NCI-H2081 (cell line): ENCODE results near the gene ITGA7.

Source experiments
- DNase-seq, 2 experiments: peaks; one replicate each; lab custom pipeline; 2025; lab: John Stamatoyannopoulos, UW

ITGA7 gene

DNA sequence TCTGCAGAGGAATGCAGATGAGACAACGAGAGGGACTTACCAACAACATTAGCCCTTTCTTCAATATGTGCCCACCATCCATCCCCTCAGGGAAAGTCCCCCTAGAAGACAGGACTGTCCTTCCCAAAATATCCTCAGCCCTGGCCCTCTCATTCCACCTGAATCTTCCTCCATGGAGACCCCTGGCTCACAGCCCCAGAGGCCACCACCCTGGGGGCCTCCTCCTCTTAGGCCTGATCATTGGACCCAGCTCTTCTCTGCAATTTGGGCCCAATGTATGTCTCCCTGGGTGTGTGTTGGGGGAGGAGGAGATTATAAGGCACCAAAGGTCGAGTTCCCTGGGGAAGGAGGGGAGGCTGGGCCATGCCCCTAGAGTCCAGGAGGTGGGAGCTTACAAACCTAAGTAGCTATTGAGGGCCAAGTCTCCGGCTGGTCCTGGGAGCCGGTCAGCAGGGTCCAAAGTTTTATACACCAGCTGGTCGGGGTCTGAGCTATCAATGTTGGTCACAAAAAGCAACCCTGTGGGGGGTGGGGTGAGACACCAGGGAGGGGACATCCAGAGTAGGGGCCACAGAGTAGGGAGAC lies 8.1 kb downstream of the ITGA7 start:
- no peak for DNase-seq

DNA sequence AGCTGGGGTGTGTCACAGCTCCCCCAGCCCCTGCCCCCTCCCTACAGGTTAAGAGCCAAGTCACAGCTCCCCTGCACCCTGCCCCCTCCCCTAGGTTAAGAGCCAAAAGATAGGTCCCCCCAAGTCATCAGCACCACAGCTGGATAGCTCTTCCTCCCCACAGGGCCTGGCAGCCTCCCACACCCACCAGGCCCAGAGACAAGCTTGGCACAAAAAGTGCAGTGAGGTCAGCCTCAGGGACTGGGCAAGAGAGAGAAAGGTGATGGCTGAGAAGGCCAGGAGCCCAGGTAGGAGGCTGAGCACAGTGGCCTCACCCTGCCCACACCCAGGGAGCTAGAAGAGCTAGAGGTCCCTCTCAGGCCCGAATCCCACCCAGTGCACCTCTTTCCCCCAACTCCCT lies 8.7 kb downstream of the ITGA7 start:
- DNase-seq, result no peak

DNA sequence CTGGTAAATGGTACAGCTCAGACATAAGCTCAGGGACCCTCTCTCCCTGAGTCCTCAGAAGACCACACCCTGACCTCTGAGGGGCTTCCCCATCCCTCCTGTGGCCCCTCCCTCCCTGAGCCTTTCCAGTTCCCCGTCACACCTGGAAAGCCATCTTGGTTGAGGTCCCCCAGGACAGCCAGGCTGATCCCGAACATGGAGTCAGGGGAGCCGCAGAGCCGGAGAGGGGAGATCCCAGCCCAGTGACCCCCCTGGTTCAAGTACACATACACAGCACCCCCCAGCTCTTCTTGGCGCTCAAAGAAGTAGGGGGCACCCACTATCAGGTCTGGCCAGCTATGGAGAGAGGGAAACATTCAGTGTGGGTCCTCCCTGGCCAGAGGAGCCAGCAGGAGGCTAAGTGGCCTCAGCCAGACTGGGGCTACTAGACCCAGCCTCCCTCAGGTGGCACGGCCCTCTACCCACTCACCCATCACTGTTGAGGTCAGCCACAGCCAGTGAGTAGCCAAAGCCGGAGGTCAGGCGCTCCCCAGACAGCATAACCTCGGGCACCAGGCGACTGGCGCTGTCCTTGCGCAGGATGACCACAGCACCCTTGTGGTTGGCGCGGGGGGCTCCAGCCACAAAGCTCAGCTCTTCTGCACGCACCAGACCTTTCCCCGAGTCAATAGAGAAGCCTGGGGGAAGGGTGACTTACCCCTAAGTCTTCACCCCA lies 9.3 kb downstream of the ITGA7 start:
- no peak for DNase-seq

DNA sequence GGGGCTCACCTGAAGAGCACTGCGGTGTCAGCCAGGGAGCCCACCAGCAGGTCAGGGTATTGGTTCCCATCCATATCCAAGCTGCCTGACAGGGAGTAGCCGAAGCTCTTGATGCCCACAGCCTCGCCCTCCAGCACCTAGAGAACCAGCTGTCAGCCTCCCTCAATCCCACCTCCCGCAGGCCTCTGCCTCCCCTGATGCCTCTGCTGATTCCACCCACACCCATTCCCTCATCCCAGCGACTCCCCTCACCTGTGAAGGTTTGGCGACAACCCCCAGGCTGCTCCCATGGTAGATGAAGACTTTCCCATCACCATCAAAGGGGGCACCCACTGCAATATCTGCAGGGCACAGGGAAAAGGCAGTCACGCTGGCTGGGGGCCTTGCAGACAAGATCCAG lies 10.0 kb downstream of the ITGA7 start:
- DNase-seq, result no peak

DNA sequence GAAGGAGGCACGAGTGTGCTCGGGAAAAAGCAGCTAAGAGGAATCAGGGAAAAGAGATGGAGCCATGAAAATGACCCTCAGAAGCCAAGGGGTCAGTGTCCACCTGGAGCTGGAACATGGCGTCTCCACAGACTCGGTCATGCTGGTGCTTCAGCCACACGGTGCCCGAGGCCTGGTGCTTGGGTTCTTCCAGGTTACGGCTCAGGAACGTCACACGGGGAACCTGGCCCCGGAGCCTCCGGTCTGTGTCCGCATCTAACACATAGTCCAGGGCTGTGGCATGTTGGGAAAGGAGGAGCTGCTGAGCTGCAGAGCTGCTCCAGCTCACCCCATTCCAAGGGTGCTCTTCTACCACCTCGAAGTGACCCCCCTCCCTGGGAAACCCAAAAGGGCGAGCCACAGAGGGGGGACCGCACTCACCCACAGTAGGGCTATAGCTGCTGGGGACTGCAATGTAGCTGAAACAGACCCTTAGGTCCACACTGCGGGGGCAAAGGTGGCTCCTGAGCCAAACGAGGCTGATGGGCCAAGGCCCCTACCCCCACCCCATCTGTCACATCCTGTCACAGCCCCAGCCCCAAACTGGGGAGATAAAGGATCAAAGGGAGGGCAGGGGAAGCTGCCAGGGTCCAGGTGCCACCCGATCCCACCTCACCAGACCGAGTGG lies 10.8 kb downstream of the ITGA7 start:
- DNase-seq, result no peak

DNA sequence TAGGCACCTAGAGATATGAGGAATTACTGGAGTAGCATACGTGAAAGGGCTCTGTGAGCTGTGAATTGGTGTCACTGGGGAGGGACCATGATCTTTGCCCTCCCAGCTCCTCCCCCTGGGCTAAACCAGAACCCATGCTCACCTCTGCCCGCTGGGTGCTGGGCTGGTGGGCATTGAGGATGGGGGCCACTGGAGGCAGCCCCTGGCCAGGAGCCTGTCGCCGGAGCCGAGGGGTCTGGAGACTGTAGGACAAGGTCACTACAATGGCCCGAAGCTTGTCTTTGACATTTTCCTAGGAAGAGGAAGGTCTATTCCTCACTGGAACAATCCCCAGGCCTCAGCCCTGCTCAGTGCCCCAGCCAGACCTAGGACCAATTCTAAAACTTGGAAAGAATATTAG lies 11.6 kb downstream of the ITGA7 start:
- no peak for DNase-seq

DNA sequence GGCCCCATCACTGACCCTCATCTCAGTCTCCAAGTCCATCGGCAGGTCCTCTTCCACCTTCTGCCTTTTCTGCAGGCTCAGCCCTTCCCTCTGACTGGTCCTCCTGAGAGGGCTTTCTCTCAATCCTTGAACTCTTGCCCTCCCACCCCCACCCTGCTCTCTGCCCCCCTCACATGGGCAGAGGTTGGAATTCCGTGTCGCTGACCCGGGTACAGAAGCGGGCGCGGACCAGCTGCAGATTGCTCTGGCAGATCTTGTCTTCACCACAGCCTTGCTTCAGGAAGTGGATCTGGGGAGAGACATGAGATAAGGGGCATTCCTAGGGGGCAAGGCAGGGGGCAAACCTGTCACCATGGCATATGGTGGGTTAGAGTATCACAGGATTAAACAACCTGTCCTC lies 12.4 kb downstream of the ITGA7 start:
- DNase-seq, result no peak

DNA sequence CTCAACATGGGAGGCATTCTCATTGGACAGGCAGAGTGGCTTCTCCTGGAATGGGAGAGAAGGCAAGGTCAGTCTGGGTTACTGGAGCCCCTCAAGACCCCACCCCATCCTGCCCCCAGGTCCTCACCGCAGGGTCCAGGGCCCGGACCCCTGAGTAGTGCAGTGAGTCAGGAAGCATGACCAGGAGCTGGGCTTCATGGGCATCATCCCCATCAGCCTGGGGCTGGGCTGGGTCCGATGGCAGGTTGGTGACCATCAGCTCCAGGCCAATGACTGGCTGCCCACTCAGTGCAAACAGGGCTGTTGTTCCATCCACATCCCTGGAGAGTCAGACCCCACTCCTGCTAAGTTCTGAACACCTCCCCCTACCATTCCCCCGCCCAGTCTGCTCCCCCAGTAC lies 13.1 kb downstream of the ITGA7 start:
- no peak for DNase-seq

DNA sequence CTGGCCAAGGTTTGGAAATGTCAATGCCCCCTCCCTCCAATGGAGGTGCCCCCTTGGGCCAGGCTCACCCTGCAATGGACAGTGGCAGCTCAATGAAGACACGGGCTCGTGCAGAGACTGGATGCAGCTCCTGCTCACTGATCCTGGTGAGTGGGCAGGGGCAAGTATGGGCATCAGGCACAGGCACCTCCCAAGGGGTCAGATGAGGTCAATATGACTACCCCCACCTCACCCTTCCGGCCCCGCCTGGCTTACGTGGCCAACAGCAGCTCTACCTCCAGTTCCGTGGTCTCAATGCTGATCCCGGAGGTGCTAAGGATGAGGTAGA lies 13.6 kb downstream of the ITGA7 start:
- no peak for DNase-seq

DNA sequence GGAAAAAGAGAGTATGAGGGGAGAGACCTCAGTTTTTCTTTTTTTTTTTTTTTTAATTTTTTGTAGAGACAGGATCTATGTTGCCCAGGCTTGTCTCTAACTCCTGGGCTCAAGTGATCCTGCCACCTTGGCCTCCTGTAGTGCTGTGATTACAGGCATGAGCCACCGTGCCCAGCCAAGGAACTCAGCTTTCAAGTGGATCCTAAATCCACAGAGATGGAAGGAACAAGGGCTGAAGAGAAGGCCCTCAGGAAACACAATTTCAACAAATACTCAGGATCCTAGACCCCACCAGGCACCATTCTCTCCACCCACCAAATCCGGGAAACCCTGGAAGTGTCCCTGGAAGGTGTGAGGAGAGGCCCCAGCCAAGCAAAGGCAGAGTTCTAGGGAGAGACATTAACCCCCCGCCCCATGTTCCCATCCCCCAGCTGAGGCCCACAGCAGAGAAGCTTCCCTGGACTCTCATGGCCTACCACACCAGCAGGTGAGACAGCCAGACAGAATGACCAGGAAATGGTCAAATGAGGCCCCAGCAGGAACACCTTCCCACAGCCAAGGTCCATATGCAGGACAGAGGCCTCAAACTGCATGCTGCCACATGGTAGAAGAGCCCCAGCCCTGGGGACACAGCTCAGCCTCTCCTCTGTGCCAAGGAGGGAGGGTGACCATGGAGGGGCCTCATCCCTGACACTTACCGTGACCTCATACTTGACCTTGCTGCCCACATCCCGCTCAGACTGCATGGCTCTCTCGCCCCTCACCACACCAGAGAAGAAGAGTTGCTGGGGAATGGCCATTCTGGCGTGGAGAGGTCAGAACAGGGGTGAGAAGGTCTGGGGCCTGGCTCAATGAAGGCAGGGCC lies 14.1 kb downstream of the ITGA7 start:
- DNase-seq, result no peak

DNA sequence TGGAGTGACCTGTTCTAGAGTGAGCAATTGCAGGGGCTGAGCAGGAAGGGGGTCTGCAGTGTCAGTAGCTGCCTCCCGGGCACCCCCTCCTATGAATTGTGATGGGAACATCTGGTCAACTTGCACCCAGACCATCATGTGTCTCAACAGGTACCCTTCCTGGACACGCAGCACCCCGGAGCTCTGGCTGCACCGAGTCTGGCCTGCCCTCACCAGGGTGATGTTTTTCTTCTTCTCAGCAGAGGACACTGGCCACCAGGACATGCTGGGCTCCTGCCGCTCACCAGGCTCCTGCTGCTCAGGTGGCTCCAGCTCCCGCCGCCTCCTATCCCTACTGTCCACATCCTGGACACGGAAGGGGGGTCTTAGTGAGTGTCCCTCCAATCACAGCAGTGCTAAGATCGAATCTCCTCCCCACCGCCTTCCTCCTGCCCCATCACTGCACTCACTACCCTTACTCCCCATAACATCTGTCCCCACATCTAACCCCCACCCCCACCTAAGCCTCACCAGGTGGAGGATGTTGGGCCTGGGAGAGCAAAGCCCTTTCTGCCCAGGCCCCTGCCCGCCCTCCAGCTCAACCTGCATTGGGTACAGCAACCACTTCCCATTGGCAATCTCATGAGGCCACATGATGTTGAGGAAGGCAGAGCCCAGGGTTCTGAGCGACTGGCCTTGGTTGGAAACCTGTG lies 14.9 kb downstream of the ITGA7 start:
- DNase-seq, result no peak

DNA sequence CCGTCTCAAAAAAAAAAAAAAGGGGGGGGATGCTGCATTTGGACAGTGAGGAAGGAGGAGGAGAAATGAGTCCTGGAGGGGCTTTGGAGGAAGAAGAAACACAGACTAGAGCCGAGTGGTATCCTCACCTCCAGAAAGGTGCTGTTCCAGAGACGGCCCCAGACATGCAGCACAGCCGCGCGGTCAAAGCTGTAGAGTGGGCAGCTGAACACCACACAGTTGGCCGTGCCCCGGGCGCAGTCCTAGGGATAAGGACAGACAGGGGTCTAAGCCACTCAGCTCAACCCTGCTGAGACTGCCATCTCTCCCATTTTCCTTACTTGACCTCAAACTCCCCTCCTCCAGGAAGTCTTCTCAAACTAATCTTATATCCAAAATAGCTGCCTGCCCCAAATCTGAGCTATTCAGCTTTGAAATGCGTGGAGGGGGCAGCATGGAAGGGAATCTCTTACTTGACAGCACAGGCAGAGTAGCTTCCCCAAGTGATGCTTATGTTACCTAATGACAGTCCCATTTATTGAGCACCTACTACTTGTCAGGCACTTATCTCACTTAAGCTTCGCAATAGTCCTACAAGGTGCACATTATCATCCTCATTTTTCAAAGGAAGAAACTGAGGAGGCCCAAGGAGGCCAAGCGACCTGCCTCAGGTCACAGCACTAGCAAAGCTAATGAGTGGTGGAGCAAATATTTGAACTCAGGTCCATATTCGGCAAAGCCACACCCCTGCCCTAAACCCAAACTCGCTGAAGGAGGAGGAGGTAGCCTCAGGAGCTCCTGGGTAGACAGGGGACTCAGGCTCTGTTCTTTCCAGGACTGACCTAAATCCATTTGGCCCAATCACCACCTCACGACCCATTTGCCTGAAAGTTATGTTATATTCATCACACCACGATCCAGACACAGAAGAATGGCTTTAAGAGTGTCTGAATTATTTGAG lies 18.7 kb downstream of the ITGA7 start:
- DNase-seq, result no peak

DNA sequence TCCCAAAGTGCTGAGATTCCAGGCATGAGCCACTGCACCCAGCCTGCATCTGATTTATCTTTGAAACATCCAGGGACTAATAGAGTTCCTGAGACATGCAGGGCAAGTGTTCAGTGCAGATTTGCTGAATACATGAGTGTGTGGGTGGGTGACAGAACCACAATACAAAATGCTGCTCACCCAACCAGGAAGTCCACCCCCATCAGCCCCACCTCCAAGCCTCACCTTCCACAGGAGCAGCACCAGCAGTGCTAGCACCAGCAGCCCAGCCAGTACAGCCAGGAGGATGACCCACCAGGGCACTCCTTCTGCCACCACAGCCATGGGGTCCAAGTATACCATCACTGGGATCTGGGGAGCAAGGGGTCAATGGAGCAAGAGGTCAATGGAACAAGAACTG lies 20.0 kb downstream of the ITGA7 start:
- no peak for DNase-seq

DNA sequence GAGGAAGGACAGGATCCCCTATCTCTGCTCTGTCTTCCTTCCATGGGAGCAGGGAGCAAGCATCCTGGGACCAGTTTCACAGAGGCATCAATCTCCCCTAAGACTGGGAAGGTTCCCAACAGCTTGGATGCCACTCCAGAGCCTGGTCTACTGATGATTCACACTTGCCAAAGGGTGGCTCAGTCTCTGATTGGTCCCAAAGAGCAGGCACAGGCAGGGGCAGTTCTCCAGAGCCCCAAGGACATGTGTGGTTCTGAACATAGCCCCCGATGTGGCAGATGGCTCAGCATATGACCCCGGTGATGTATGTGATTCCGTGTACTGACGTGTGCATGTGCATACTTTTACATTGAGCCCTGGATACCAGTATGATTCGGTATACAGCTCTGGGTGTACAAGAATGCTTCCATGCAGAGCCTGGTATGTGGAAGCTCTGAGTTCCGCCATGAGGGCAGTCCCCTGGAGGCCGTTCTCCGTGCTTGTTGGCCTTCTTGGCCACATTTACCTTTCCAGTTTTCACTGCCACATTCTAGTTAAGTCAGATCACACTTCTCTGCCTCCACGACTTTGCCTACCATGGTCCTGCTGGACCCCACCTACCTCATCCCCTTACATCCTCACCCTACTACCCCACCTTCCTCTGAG lies 21.2 kb downstream of the ITGA7 start:
- DNase-seq, result no peak

DNA sequence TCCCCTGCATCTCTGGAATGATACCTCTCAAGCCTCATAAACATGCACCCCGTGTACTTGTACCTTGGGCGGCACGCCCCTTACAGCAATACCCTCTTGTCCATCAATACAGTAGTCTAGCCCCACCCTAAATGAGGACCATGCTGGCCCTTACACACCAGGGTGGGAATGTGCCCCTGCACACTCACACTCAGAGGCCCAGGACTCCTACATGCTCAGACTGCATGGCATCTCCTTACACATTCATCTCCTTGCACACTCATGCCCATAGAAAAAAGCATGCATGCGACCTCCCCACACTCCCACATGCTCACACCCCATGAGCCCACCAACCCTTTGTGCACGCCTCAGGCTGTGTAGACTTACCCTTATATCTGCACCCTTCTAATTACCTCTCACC lies 22.0 kb downstream of the ITGA7 start:
- DNase-seq, result no peak

DNA sequence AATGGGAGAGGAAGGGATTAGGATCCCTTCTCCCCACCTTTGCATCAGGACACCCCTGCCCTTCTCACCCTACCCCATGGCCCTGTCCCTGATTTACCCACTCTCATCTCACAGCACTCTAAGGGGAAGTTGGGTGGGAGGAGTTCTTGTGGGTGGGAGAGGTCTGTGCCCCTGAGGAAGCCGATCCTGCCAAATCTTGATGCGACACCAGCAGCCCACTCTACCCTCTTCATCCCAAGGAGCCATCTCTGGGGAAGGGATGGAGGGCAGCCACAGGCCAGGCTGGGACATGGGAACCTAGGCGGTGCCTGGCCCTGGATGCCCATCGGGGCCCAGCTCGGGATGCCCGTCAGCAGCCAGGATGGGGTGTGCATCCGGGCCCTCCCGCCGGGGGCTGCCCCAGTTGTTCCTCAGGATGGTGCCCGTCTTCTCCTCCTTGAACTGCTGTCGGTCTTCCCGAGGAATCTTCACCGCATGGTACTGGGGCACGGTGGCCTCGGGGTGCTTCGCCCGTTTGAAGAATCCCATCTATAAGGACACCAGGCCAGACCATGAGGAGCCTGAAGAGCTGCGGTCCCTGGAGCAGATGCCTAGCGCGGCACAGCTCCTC lies 22.8 kb downstream of the ITGA7 start:
- no peak for DNase-seq

DNA sequence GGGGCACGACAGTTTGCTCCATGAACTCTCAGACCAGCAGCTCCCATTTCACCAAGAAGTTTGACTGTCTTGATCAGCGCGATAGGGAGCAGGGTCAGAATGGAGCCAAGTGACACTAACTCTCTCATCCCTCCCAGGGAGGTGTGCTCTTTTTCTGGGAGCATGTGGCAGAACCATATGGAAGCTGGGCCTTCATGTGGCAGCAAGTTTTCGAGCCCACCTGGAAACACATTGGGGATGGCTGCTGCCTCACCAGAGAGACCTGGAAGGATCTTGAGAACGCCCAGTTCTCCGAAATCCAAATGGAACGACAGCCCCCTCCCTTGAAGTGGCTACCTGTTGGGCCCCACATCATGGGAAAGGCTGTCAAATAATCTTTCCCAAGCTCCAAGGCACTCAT lies 24.0 kb downstream of the ITGA7 start:
- no peak for DNase-seq

DNA sequence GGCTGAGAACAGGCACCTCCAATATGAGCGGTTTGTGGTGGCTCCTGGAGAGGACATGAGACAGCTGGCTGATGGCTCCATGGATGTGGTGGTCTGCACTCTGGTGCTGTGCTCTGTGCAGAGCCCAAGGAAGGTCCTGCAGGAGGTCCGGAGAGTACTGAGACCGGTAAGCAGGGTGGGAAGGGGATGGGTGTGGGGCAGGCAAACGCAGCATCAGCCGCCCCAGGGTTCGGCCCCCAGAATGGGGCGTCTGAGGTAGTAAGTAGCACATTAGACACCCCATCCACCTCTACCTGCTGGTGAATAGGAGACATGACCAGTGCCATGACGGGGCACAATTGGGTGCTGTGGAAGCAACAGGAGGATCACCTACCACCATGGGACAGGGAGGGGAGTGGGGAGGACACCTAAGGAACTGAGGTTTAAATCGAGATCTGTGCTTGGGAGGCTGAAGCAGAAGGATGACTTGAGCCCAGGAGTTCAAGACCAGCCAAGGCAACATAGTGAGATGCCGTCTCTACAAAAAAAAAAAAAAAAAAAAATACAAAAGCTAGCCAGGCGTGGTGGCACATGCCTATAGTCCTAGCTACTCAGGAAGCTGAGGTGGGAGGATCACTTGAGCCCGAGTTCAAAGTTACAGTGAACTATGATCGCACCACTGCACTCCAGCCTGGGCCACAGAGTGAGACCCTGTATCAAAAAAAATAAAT lies 25.5 kb downstream of the ITGA7 start:
- DNase-seq, result no peak
